Esophagus muscularis mucosa (tissue), 4 donors: ENCODE measurements around the gene PSMA8. TPM values are rescaled to one million over a fixed set of nuclear protein-coding genes. Genes with fewer than 3 reads are reported as not detected.
"Not testable (repeated sequence)": the region's sequence is repeated elsewhere in the genome, so short reads cannot be mapped to it uniquely, and the experiment has no call there.

Source experiments
- DNase-seq: peaks from one replicate; pipeline ENCODE4 v3.0.0-alpha.2; 2017; ENCODE audit errors: extremely low spot score
- H3K27ac ChIP-seq, 4 donors: fragments of 200-600 bp; sonication (generic); replicated peaks in 1 of 4; 1 replicate in 3 of 4; 2 replicates in 1 of 4; pipeline ENCODE4 v1.5.1; 2016 to 2019; ENCODE audit warnings: mild to moderate bottlenecking in 1 of 4
- H3K27me3 ChIP-seq, 4 donors: fragments of 200-600 bp; sonication (generic); one replicate each; pipeline versions ENCODE4 v1.5.1 to v1.6.0; 2016 to 2019
- H3K36me3 ChIP-seq, 4 donors: fragments of 200-600 bp; sonication (generic); one replicate each; pipeline ENCODE4 v1.5.1; 2016 to 2019
- H3K4me1 ChIP-seq, 4 donors: fragments of 200-600 bp; sonication (generic); one replicate each; pipeline ENCODE4 v1.5.1; 2016 to 2019
- H3K4me3 ChIP-seq, 4 donors: fragments of 200-600 bp; sonication (generic); 1 replicate in 2 of 4; 2 replicates in 2 of 4; pipeline ENCODE4 v1.5.1; 2016 to 2019; ENCODE audit warnings: mild to moderate bottlenecking in 4 of 4, moderate library complexity in 1 of 4
- H3K9me3 ChIP-seq, 4 donors: fragments of 200-600 bp; sonication (generic); 1 replicate in 3 of 4; 2 replicates in 1 of 4; pipeline ENCODE4 v1.5.1; 2016 to 2019
- CTCF ChIP-seq, 3 experiments: fragments of 200-600 bp in 2 of 3; fragments of 450-650 bp in 1 of 3; sonication (generic) in 2 of 3; IDR thresholded peaks; one replicate each; pipeline ENCODE4 v1.5.1; 2017 to 2019; ENCODE audit warnings: antibody characterized with exemption in 3 of 3, mild to moderate bottlenecking in 2 of 3, moderate library complexity in 1 of 3
- EP300 ChIP-seq: sonication (generic); formaldehyde crosslinking; IDR thresholded peaks from one replicate; pipeline ENCODE4 v1.6.1; 2017; ENCODE audit warnings: antibody characterized with exemption
- POLR2A ChIP-seq: fragments of 450-650 bp; IDR thresholded peaks from one replicate; pipeline ENCODE4 v1.6.1; 2017; ENCODE audit warnings: antibody characterized with exemption, moderate library complexity, mild to moderate bottlenecking, low read depth
- POLR2AphosphoS5 ChIP-seq, 2 donors: sonication (generic); formaldehyde crosslinking; IDR thresholded peaks; one replicate each; pipeline ENCODE4 v1.6.1; 2017; ENCODE audit warnings: antibody characterized with exemption in 2 of 2
- WGBS: methylation state at CpG from one replicate; pipeline ENCODE4 v1.1.5; 2018; 5-methylcytosine and 5-hydroxymethylcytosine counted together
- intact Hi-C: fragments of 100-400 bp; cut with DNase I; formaldehyde crosslinking; loops from one replicate; pipeline ENCODE4 v1.15.1; 2023
- total RNA-seq, 4 donors: library from RNA; depleted of rRNA; stranded (reverse); fragments of >200 nt; gene quantifications; one replicate each; pipeline versions ENCODE4 v1.1.0 to v1.2.1, GENCODE V29; 2016

The PSMA8 gene
- total RNA-seq, 4 donors from 2014 or later = not detected

- H3K9me3 ChIP-seq = no peaks in the 10 kb centered on the region
- H3K4me1 ChIP-seq = no peaks in the 10 kb centered on the region
- no peaks in the 10 kb centered on the region for H3K36me3 ChIP-seq
- no peak for DNase-seq
- no peaks in the 10 kb centered on the region for H3K27me3 ChIP-seq
- TF ChIP-seq EP300 (no peak), CTCF (IDR thresholded peaks at IDR 0.05) (no peak), POLR2AphosphoS5 (IDR thresholded peaks at IDR 0.05) (no peak)
- WGBS = 77% methylated on average over 5 of the region's 5 CpGs
- intact Hi-C loops = no loop called here
- H3K27ac ChIP-seq = no peak overlapping the region
- H3K4me3 ChIP-seq = no peak overlapping the region
Measured at GRCh38 chr18:26127786-26128185, 5.9 kb upstream of the PSMA8 start.

GRCh38 chr18:26128192-26128591, 5.5 kb upstream of the PSMA8 start:
- DNase-seq = not testable (repeated sequence)

GRCh38 chr18:26134107-26134506, 438 bp downstream of the PSMA8 start:
- no peak for TF ChIP-seq CTCF (IDR thresholded peaks at IDR 0.05)
- TF ChIP-seq POLR2AphosphoS5 (IDR thresholded peaks at IDR 0.05) = no peak
- no peak for TF ChIP-seq POLR2A
- no peak for TF ChIP-seq EP300
- Histone ChIP-seq H3K4me1 (no peaks in the 10 kb centered on the region), H3K4me3 (peak overlapping the region in 2 of 4 donors; percentile 12 to 32), H3K27me3 (peaks cover 0 to 4% (median 0%) of the 10 kb centered on the region in 4 donors), H3K27ac (no peak overlapping the region), H3K9me3 (no peaks in the 10 kb centered on the region), H3K36me3 (no peaks in the 10 kb centered on the region)
- 81% methylated on average over 6 of the region's 6 CpGs for WGBS
- no peak for DNase-seq
- intact Hi-C loops = no loop called here

More at GRCh38 chr18:26128192-26128591, 5.5 kb upstream of the PSMA8 start:
- H3K9me3 ChIP-seq, intact Hi-C loops, H3K36me3 ChIP-seq, H3K27ac ChIP-seq, H3K4me1 ChIP-seq, H3K4me3 ChIP-seq, H3K27me3 ChIP-seq: not testable (repeated sequence)
- 85% methylated on average over 2 of the region's 2 CpGs for WGBS

GRCh38 chr18:26135548-26135947, 1.9 kb downstream of the PSMA8 start:
- TF ChIP-seq EP300 (no peak), POLR2AphosphoS5 (IDR thresholded peaks at IDR 0.05) (no peak), POLR2A (no peak), CTCF (IDR thresholded peaks at IDR 0.05) (no peak)
- intact Hi-C loops = no loop called here
- Histone ChIP-seq H3K36me3 (no peaks in the 10 kb centered on the region), H3K27ac (no peak overlapping the region), H3K4me1 (no peaks in the 10 kb centered on the region), H3K9me3 (no peaks in the 10 kb centered on the region), H3K4me3 (no peak overlapping the region), H3K27me3 (peaks cover 0 to 4% (median 0%) of the 10 kb centered on the region in 4 donors)
- no peak for DNase-seq
- 81% methylated on average over 1 of the region's 1 CpG for WGBS

- no peak for DNase-seq
- H3K4me3 ChIP-seq = no peak overlapping the region
- H3K9me3 ChIP-seq = no peaks in the 10 kb centered on the region
- no peaks in the 10 kb centered on the region for H3K36me3 ChIP-seq
- 71% methylated on average over 3 of the region's 3 CpGs for WGBS
- H3K27me3 ChIP-seq = no peaks in the 10 kb centered on the region
- TF ChIP-seq POLR2A = no peak
- TF ChIP-seq EP300 = no peak
- TF ChIP-seq POLR2AphosphoS5 (IDR thresholded peaks at IDR 0.05) = no peak
- no peak for TF ChIP-seq CTCF (IDR thresholded peaks at IDR 0.05)
- intact Hi-C loops = no loop called here
- H3K4me1 ChIP-seq = no peaks in the 10 kb centered on the region
- H3K27ac ChIP-seq = no peak overlapping the region
Measured at GRCh38 chr18:26157326-26157725, 23.7 kb downstream of the PSMA8 start.
